K562 (cell line): ENCODE data around the gene CEACAM20. TPM values are rescaled to one million over a fixed set of nuclear protein-coding genes. Genes with fewer than 3 reads are reported as not detected.
A peak's percentile ranks its signal among the peaks of the same experiment; 100 is the strongest.

Experiments used
- CTCF ChIP-seq, 3 experiments: IDR thresholded peaks in 2 of 3; conservative IDR thresholded peaks in 1 of 3; 2 replicates each; pipeline ENCODE4 v1.5.1; 2011 to 2012; ENCODE audit warnings: low read length in 3 of 3, mild to moderate bottlenecking in 3 of 3, control low read depth in 2 of 3, improper control_type of control experiment in 1 of 3, inconsistent platforms in 1 of 3, low read depth in 1 of 3, mixed read lengths in 1 of 3, moderate library complexity in 1 of 3; ENCODE audit not compliant: insufficient read depth in 2 of 3
- DACH1 ChIP-seq: fragments of 450-650 bp; IDR thresholded peaks from 2 replicates; pipeline ENCODE4 v1.6.1; 2018; ENCODE audit not compliant: partially characterized antibody
- ESRRA ChIP-seq: fragments of 450-650 bp; IDR thresholded peaks from 2 replicates; pipeline ENCODE4 v1.6.1; 2014; ENCODE audit warnings: low read depth, mild to moderate bottlenecking, moderate library complexity, borderline replicate concordance
- FOXJ2 ChIP-seq: fragments of 200-800 bp; sonication (Bioruptor generic); IDR thresholded peaks from 2 replicates; pipeline ENCODE4 v1.6.1; 2016; ENCODE audit warnings: missing genetic modification characterization, missing compliant biosample characterization
- HNRNPL ChIP-seq: fragments of 200-400 bp; formaldehyde crosslinking; IDR thresholded peaks from 2 replicates; pipeline ENCODE4 v1.6.1; 2017; ENCODE audit warnings: low read depth, mild to moderate bottlenecking, low read length
- RBFOX2 ChIP-seq: fragments of 200-400 bp; formaldehyde crosslinking; IDR thresholded peaks from 2 replicates; pipeline ENCODE4 v1.6.1; 2017; ENCODE audit warnings: low read depth, mild to moderate bottlenecking, low read length, moderate library complexity
- SMAD4 ChIP-seq: fragments of 250-450 bp; sonication (Bioruptor Pico); conservative IDR thresholded peaks from 2 replicates; pipeline ENCODE4 v1.8.0; 2021; ENCODE audit warnings: inconsistent platforms, mild to moderate bottlenecking, moderate library complexity
- ZBTB40 ChIP-seq, 2 experiments: fragments of 450-650 bp in 1 of 2; sonication (generic) in 1 of 2; formaldehyde crosslinking in 1 of 2; IDR thresholded peaks; 2 replicates each; pipeline versions ENCODE4 v1.7.1 to v1.9.0; 2016 to 2022; ENCODE audit warnings: inconsistent platforms in 1 of 2, mild to moderate bottlenecking in 1 of 2, missing genetic modification reagents in 1 of 2
- ZNF395 ChIP-seq: fragments of 200-800 bp; sonication (Bioruptor generic); IDR thresholded peaks from 2 replicates; pipeline ENCODE4 v1.6.1; 2017; ENCODE audit warnings: missing genetic modification characterization, missing compliant biosample characterization
- ZNF76 ChIP-seq: fragments of 250-450 bp; sonication (Bioruptor Pico); IDR thresholded peaks from 2 replicates; pipeline ENCODE4 v1.4.0; 2020; ENCODE audit warnings: mild to moderate bottlenecking, moderate library complexity, borderline replicate concordance
- polyA plus RNA-seq, 8 experiments: library from polyadenylated mRNA; depleted of rRNA in 4 of 8; stranded (reverse) in 5 of 8; unstranded in 3 of 8; fragments of >200 nt; fragmentation: Nextera tagmentation in 2 of 8; fragmentation: Illumina TruSeq in 1 of 8; extraction: Ambion mirVana in 2 of 8; extraction: Trizol in 1 of 8; gene quantifications; 2 replicates each; pipeline versions ENCODE4 v1.2.1 to v1.2.3, GENCODE V29; 2011 to 2014; ENCODE audit warnings: inconsistent platforms in 1 of 8, missing spikeins in 1 of 8
- total RNA-seq, 7 experiments: library from RNA; depleted of rRNA in 6 of 7; stranded (reverse); fragments of >200 nt in 6 of 7; fragmentation: Illumina TruSeq in 2 of 7; extraction: Trizol in 2 of 7; gene quantifications; 2 replicates each; pipeline versions ENCODE4 v1.2.1 to v1.2.3, GENCODE V29; 2011 to 2021; ENCODE audit warnings: low replicate concordance in 1 of 7

Gene CEACAM20
- total and polyA plus RNA-seq, 9 of the 15 experiments (the other 6 are each of a cell fraction or from before 2014, with no cell fraction given): not detected

GRCh38 chr19:44499962-44500949, 29.2 kb downstream of the CEACAM20 start, which contains the start of gene ZNF180 (continued):
- TF ChIP-seq ZBTB40 (IDR thresholded peaks at IDR 0.05) (peak; percentile 95), ZBTB40 (CRISPR knock-in tag; IDR thresholded peaks at IDR 0.05) (no peak), FOXJ2 (tag) (no peak), CTCF (IDR thresholded peaks at IDR 0.05 in 2 of 3, conservative IDR thresholded peaks at IDR 0.05 in 1 of 3; ENCODE audit: insufficient read depth in 2 of 3, low read depth in 1 of 3, low read length in 3 of 3) (peak; percentile 38 to 53 (median 47)), ZNF395 (CRISPR knock-in tag) (no peak; the same call in none of the 2 replicates), DACH1 (no peak), HNRNPL (0 out of 2 replicates have a peak, but pooled peaks have one; percentile 48), RBFOX2 (peak; percentile 94), SMAD4 (peak; percentile 92), ESRRA (peak; percentile 71), ZNF76 (CRISPR knock-in tag) (peak; percentile 64; the same call in 1 of the 2 replicates)
